GM19023 (cell line): ENCODE measurements around the gene VTI1A.
A peak's percentile ranks its signal among the peaks of the same experiment; 100 is the strongest.

Experiments used
- ATAC-seq: cut with Tn5 transposase; IDR thresholded peaks from one replicate; pipeline ENCODE4 v1.9.1; 2021; ENCODE audit warnings: mild to moderate bottlenecking, moderate library complexity; ENCODE audit not compliant: unreplicated experiment

VTI1A gene

GRCh38 chr10:112821038-112821437, 374.0 kb downstream of the VTI1A start:
- ATAC-seq, result no peak

- no peak for ATAC-seq
These were observed 374.6 kb downstream of the VTI1A start for GRCh38 chr10:112821663-112822062.

GRCh38 chr10:112823007-112823406, 376.0 kb downstream of the VTI1A start:
- no peak for ATAC-seq

GRCh38 chr10:112823604-112824003, 376.6 kb downstream of the VTI1A start:
- ATAC-seq, result no peak

GRCh38 chr10:112826018-112826697, 379.1 kb downstream of the VTI1A start:
- ATAC-seq, result no peak

- no peak for ATAC-seq
These were observed 380.1 kb downstream of the VTI1A start for GRCh38 chr10:112827086-112827485.

GRCh38 chr10:112827951-112828350, 380.9 kb downstream of the VTI1A start:
- no peak for ATAC-seq

- ATAC-seq, result no peak
These were observed 384.8 kb downstream of the VTI1A start for GRCh38 chr10:112831859-112832258.

GRCh38 chr10:112832361-112832878, 385.4 kb downstream of the VTI1A start:
- no peak for ATAC-seq

GRCh38 chr10:112832959-112833358, 385.9 kb downstream of the VTI1A start:
- ATAC-seq, result no peak

GRCh38 chr10:112834751-112835181, 387.8 kb downstream of the VTI1A start:
- no peak for ATAC-seq

- ATAC-seq, result no peak
These were observed 388.3 kb downstream of the VTI1A start for GRCh38 chr10:112835217-112835715.

- no peak for ATAC-seq
These were observed 389.0 kb downstream of the VTI1A start for GRCh38 chr10:112835944-112836451.

GRCh38 chr10:112838784-112839481, 391.9 kb downstream of the VTI1A start:
- no peak for ATAC-seq

GRCh38 chr10:112839928-112840654, 393.1 kb downstream of the VTI1A start:
- ATAC-seq, result no peak

GRCh38 chr10:112841549-112841948, 394.5 kb downstream of the VTI1A start:
- ATAC-seq, result no peak

GRCh38 chr10:112842832-112843360, 395.9 kb downstream of the VTI1A start:
- peak; percentile 97 for ATAC-seq

GRCh38 chr10:112843623-112844022, 396.6 kb downstream of the VTI1A start:
- no peak for ATAC-seq

GRCh38 chr10:112844681-112845544, 397.9 kb downstream of the VTI1A start:
- ATAC-seq, result no peak

GRCh38 chr10:112847778-112848177, 400.8 kb downstream of the VTI1A start:
- no peak for ATAC-seq
